Liver (tissue), 9 donors: ENCODE results near the gene GRM1. TPM values are rescaled to one million over a fixed set of nuclear protein-coding genes. Genes with fewer than 3 reads are reported as not detected.

Experiments
- DNase-seq: peaks from one replicate; pipeline ENCODE4 v3.0.0-alpha.2; 2017; ENCODE audit warnings: low spot score
- H3K27ac ChIP-seq, 2 donors: one replicate each; pipeline ENCODE4 v1.7.0; 2013; ENCODE audit warnings: inconsistent platforms in 2 of 2, low read length in 2 of 2, control low read depth in 1 of 2, low read depth in 1 of 2, mild to moderate bottlenecking in 1 of 2
- H3K27me3 ChIP-seq, 4 donors: one replicate each; pipeline versions ENCODE4 v1.6.1 to v1.7.0; 2013; ENCODE audit warnings: low read length in 3 of 4, inconsistent platforms in 1 of 4, mild to moderate bottlenecking in 1 of 4, moderate library complexity in 1 of 4; ENCODE audit not compliant: control insufficient read depth in 4 of 4, insufficient read depth in 4 of 4
- H3K36me3 ChIP-seq, 4 donors: one replicate each; pipeline versions ENCODE4 v1.6.1 to v1.7.0; 2013; ENCODE audit warnings: low read length in 3 of 4, mild to moderate bottlenecking in 3 of 4, low read depth in 1 of 4, moderate library complexity in 1 of 4; ENCODE audit not compliant: control insufficient read depth in 4 of 4, insufficient read depth in 3 of 4
- H3K4me1 ChIP-seq, 4 donors: one replicate each; pipeline versions ENCODE4 v1.6.1 to v1.7.0; 2013; ENCODE audit warnings: low read length in 3 of 4, mild to moderate bottlenecking in 3 of 4, moderate library complexity in 1 of 4; ENCODE audit not compliant: control insufficient read depth in 4 of 4, insufficient read depth in 4 of 4
- H3K4me3 ChIP-seq, 3 donors: one replicate each; pipeline versions ENCODE4 v1.6.1 to v1.7.0; 2013; ENCODE audit warnings: low read length in 3 of 3, control low read depth in 1 of 3, low read depth in 1 of 3, mild to moderate bottlenecking in 1 of 3
- H3K9ac ChIP-seq, 2 donors: one replicate each; pipeline ENCODE4 v1.7.0; 2013; ENCODE audit warnings: low read length in 2 of 2, mild to moderate bottlenecking in 2 of 2, moderate library complexity in 2 of 2, control low read depth in 1 of 2, low read depth in 1 of 2
- H3K9me3 ChIP-seq, 4 donors: one replicate each; pipeline versions ENCODE4 v1.6.1 to v1.7.0; 2013; ENCODE audit warnings: low read length in 3 of 4; ENCODE audit not compliant: control insufficient read depth in 4 of 4
- EGR1 ChIP-seq, 2 donors: IDR thresholded peaks; 2 replicates each; pipeline ENCODE4 v1.6.1; 2016 to 2018; ENCODE audit warnings: antibody characterized with exemption in 2 of 2, low read depth in 2 of 2
- FOXA1 ChIP-seq: IDR thresholded peaks from 2 replicates; pipeline ENCODE4 v1.6.1; 2016; ENCODE audit warnings: antibody characterized with exemption
- FOXA2 ChIP-seq: IDR thresholded peaks from 2 replicates; pipeline ENCODE4 v1.6.1; 2016; ENCODE audit warnings: antibody characterized with exemption
- GABPA ChIP-seq, 2 donors: IDR thresholded peaks in 1 of 2; conservative IDR thresholded peaks in 1 of 2; 2 replicates each; pipeline ENCODE4 v1.6.1; 2016; ENCODE audit warnings: antibody characterized with exemption in 2 of 2, mild to moderate bottlenecking in 1 of 2, moderate library complexity in 1 of 2
- HNF4A ChIP-seq, 2 donors: conservative IDR thresholded peaks; 2 replicates each; pipeline ENCODE4 v1.6.1; 2016; ENCODE audit warnings: antibody characterized with exemption in 2 of 2, mild to moderate bottlenecking in 2 of 2
- HNF4G ChIP-seq: IDR thresholded peaks from 2 replicates; pipeline ENCODE4 v1.6.1; 2016; ENCODE audit warnings: antibody characterized with exemption
- JUND ChIP-seq, 2 donors: IDR thresholded peaks; 2 replicates each; pipeline ENCODE4 v1.6.1; 2016; ENCODE audit warnings: antibody characterized with exemption in 2 of 2
- MAX ChIP-seq: IDR thresholded peaks from 2 replicates; pipeline ENCODE4 v1.6.1; 2016; ENCODE audit warnings: antibody characterized with exemption
- NR2F2 ChIP-seq: IDR thresholded peaks from 2 replicates; pipeline ENCODE4 v1.6.1; 2016; ENCODE audit warnings: antibody characterized with exemption
- RAD21 ChIP-seq, 2 donors: IDR thresholded peaks; 2 replicates each; pipeline ENCODE4 v1.6.1; 2016; ENCODE audit warnings: antibody characterized with exemption in 2 of 2, mild to moderate bottlenecking in 2 of 2
- REST ChIP-seq: IDR thresholded peaks from 2 replicates; pipeline ENCODE4 v1.6.1; 2016; ENCODE audit warnings: antibody characterized with exemption, mild to moderate bottlenecking
- RXRA ChIP-seq, 2 donors: IDR thresholded peaks; 2 replicates each; pipeline ENCODE4 v1.6.1; 2017 to 2018; ENCODE audit warnings: antibody characterized with exemption in 2 of 2, mild to moderate bottlenecking in 1 of 2
- SP1 ChIP-seq: IDR thresholded peaks from 2 replicates; pipeline ENCODE4 v1.6.1; 2018; ENCODE audit warnings: antibody characterized with exemption, mild to moderate bottlenecking
- TAF1 ChIP-seq: conservative IDR thresholded peaks from 2 replicates; pipeline ENCODE4 v1.6.1; 2016; ENCODE audit warnings: antibody characterized with exemption, mild to moderate bottlenecking
- YY1 ChIP-seq: IDR thresholded peaks from 2 replicates; pipeline ENCODE4 v1.6.1; 2016; ENCODE audit warnings: antibody characterized with exemption, mild to moderate bottlenecking
- ZBTB33 ChIP-seq: IDR thresholded peaks from 2 replicates; pipeline ENCODE4 v1.6.1; 2016; ENCODE audit warnings: antibody characterized with exemption
- WGBS: extraction: QIAGEN DNeasy Blood & Tissue Kit; methylation state at CpG from one replicate; pipeline ENCODE4 v1.1.7; 2013; 5-methylcytosine and 5-hydroxymethylcytosine counted together
- polyA plus RNA-seq, 2 donors: library from polyadenylated mRNA; stranded (reverse) in 1 of 2; unstranded in 1 of 2; fragments of 200-250 nt in 1 of 2; fragments of >200 nt in 1 of 2; fragmentation: Nextera tagmentation in 1 of 2; extraction: Ambion mirVana in 1 of 2; gene quantifications; one replicate each; pipeline versions ENCODE4 v1.2.1 to v1.2.3, GENCODE V29; 2013 to 2015
- total RNA-seq, 2 donors: library from RNA; depleted of rRNA; stranded (reverse); fragments of >200 nt; gene quantifications; one replicate each; pipeline ENCODE4 v1.2.3, GENCODE V29; 2014
- TF ChIP-seq, protein P1 (sequence below): IDR thresholded peaks from 2 replicates; pipeline ENCODE4 v1.6.1; 2016; ENCODE audit warnings: antibody characterized with exemption
- TF ChIP-seq, protein P2 (sequence below): fragments of 150-350 bp; IDR thresholded peaks from 2 replicates; pipeline ENCODE4 v1.5.1; 2017; ENCODE audit warnings: improper control_type of control experiment, low read depth, low read length; ENCODE audit not compliant: missing input control
- donor health status: healthy.
- donor health status: healthy.
- donor health status: healthy.
- donor health status: healthy.
- donor health status: healthy.

Gene GRM1
- total and polyA plus RNA-seq, 4 donors, result under 0.01 to 0.05 (median 0.01) TPM; not detected in 1

- H3K27me3 ChIP-seq, result no peaks in the 10 kb centered on the region
- H3K4me3 ChIP-seq, result no peak overlapping the region
- TF ChIP-seq ZBTB33, result no peak
- no peak for TF ChIP-seq YY1
- TF ChIP-seq FOXA2, result no peak
- no peak for TF ChIP-seq REST
- TF ChIP-seq TAF1, result no peak
- TF ChIP-seq NR2F2, result no peak
- TF ChIP-seq HNF4A (conservative IDR thresholded peaks at IDR 0.05), result no peak
- TF ChIP-seq, protein P1, sequence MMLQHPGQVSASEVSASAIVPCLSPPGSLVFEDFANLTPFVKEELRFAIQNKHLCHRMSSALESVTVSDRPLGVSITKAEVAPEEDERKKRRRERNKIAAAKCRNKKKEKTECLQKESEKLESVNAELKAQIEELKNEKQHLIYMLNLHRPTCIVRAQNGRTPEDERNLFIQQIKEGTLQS, result no peak
- no peak for TF ChIP-seq EGR1 (IDR thresholded peaks at IDR 0.05; ENCODE audit: low read depth in 2 of 2)
- TF ChIP-seq GABPA (IDR thresholded peaks at IDR 0.05 in 1 of 2, conservative IDR thresholded peaks at IDR 0.05 in 1 of 2), result no peak
- TF ChIP-seq FOXA1, result no peak
- no peak for TF ChIP-seq SP1
- TF ChIP-seq RXRA (IDR thresholded peaks at IDR 0.05), result no peak
- no peak for TF ChIP-seq HNF4G
- TF ChIP-seq RAD21 (IDR thresholded peaks at IDR 0.05), result no peak
- TF ChIP-seq, protein P2, sequence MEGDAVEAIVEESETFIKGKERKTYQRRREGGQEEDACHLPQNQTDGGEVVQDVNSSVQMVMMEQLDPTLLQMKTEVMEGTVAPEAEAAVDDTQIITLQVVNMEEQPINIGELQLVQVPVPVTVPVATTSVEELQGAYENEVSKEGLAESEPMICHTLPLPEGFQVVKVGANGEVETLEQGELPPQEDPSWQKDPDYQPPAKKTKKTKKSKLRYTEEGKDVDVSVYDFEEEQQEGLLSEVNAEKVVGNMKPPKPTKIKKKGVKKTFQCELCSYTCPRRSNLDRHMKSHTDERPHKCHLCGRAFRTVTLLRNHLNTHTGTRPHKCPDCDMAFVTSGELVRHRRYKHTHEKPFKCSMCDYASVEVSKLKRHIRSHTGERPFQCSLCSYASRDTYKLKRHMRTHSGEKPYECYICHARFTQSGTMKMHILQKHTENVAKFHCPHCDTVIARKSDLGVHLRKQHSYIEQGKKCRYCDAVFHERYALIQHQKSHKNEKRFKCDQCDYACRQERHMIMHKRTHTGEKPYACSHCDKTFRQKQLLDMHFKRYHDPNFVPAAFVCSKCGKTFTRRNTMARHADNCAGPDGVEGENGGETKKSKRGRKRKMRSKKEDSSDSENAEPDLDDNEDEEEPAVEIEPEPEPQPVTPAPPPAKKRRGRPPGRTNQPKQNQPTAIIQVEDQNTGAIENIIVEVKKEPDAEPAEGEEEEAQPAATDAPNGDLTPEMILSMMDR, result no peak
- TF ChIP-seq MAX, result no peak
- no peak for TF ChIP-seq JUND (IDR thresholded peaks at IDR 0.05)
- DNase-seq, result no peak
- H3K9ac ChIP-seq, result no peak overlapping the region
- no peaks in the 10 kb centered on the region for H3K4me1 ChIP-seq
- H3K27ac ChIP-seq, result no peak overlapping the region
- no peaks in the 10 kb centered on the region for H3K9me3 ChIP-seq
- no peaks in the 10 kb centered on the region for H3K36me3 ChIP-seq
- WGBS, result 97% methylated on average over 18 of the region's 18 CpGs
Measured at GRCh38 chr6:146267447-146267846, 238.6 kb downstream of the GRM1 start.
